SU-DHL-6 (cell line): ENCODE results near the gene SLC17A8.
"Not testable (repeated sequence)": the region's sequence is repeated elsewhere in the genome, so short reads cannot be mapped to it uniquely, and the experiment has no call there.

Experiments used
- H2AFZ ChIP-seq: fragments of 200-600 bp; sonication (generic); 2 replicates; pipeline ENCODE4 v1.6.1; 2014; ENCODE audit warnings: low read depth, mild to moderate bottlenecking, moderate library complexity, mixed read lengths, antibody characterized with exemption, low read length; ENCODE audit not compliant: severe bottlenecking
- H3F3A ChIP-seq: fragments of 200-600 bp; shearing (Covaris generic); 2 replicates; pipeline ENCODE4 v1.6.0; 2016; ENCODE audit warnings: antibody characterized with exemption, mild to moderate bottlenecking; ENCODE audit not compliant: insufficient read depth
- H3K27ac ChIP-seq: fragments of 200-600 bp; sonication (generic); 2 replicates; pipeline ENCODE4 v1.5.1; 2016; ENCODE audit warnings: low read depth, mild to moderate bottlenecking, low read length, moderate library complexity, mixed read lengths
- H3K27me3 ChIP-seq: fragments of 200-600 bp; sonication (generic), shearing (Covaris generic); 2 replicates; pipeline ENCODE4 v1.6.0; 2014; ENCODE audit warnings: mild to moderate bottlenecking, low read length
- H3K36me3 ChIP-seq: fragments of 200-600 bp; sonication (generic); 2 replicates; pipeline ENCODE4 v1.6.1; 2014; ENCODE audit warnings: mild to moderate bottlenecking, low read length, mixed read lengths
- H3K4me2 ChIP-seq: fragments of 300-600, 200-600 bp; shearing (Covaris generic), sonication (generic); 2 replicates; pipeline ENCODE4 v1.6.0; 2014; ENCODE audit warnings: low read length, low read depth, mild to moderate bottlenecking; ENCODE audit not compliant: poor library complexity, severe bottlenecking
- H3K4me3 ChIP-seq: fragments of 200-600 bp; sonication (generic); 2 replicates; pipeline ENCODE4 v1.5.1; 2014; ENCODE audit warnings: antibody characterized with exemption, low read length, mild to moderate bottlenecking, mixed read lengths; ENCODE audit not compliant: insufficient read depth, poor library complexity, severe bottlenecking
- H3K79me2 ChIP-seq: fragments of 200-600 bp; sonication (generic); 2 replicates; pipeline ENCODE4 v1.6.1; 2014; ENCODE audit warnings: mild to moderate bottlenecking, low read length, moderate library complexity; ENCODE audit not compliant: insufficient read depth
- H3K9ac ChIP-seq: fragments of 200-600 bp; sonication (generic); 2 replicates; pipeline ENCODE4 v1.7.0; 2014; ENCODE audit warnings: mild to moderate bottlenecking, low read length
- H3K9me2 ChIP-seq: fragments of 200-600 bp; sonication (generic); replicated peaks from 2 replicates; pipeline ENCODE4 v1.6.1; 2014; ENCODE audit warnings: low read length; ENCODE audit not compliant: insufficient read depth
- H3K9me3 ChIP-seq: fragments of 200-600 bp; sonication (generic); 2 replicates; pipeline ENCODE4 v1.6.1; 2014; ENCODE audit warnings: low read length, mixed read lengths; ENCODE audit not compliant: insufficient read depth
- H4K20me1 ChIP-seq: fragments of 200-600 bp; sonication (generic); 2 replicates; pipeline ENCODE4 v1.6.1; 2014; ENCODE audit warnings: low read depth, mild to moderate bottlenecking, antibody characterized with exemption, low read length, moderate library complexity, mixed read lengths
- CTCF ChIP-seq: fragments of 200-600 bp; sonication (generic); IDR thresholded peaks from one replicate; pipeline ENCODE4 v1.5.1; 2017; ENCODE audit warnings: antibody characterized with exemption, mild to moderate bottlenecking, low read length, moderate library complexity; ENCODE audit not compliant: insufficient read depth, poor library complexity, severe bottlenecking
- EZH2phosphoT487 ChIP-seq: fragments of 200-600 bp; sonication (generic), shearing (Covaris generic); conservative IDR thresholded peaks from 2 replicates; pipeline ENCODE4 v1.6.1; 2018; ENCODE audit warnings: mild to moderate bottlenecking, antibody characterized with exemption, low read length, moderate library complexity, mixed read lengths

The SLC17A8 gene

GRCh38 chr12:100356644-100357223 lies at the start of gene SLC17A8:
Gene SLC17A8 (plus strand): TSS chr12:100357074. CDS start chr12:100357392, 318 bp downstream.
- H3K4me3 ChIP-seq = no peak within 1 kb of the TSS
- H3K4me2 ChIP-seq = no peak within 1 kb of the TSS
- no peaks in the 10 kb centered on the region for H3K9me3 ChIP-seq
- no peaks in the 10 kb centered on the region for H3K36me3 ChIP-seq
- no peaks in the 10 kb centered on the region for H3K27me3 ChIP-seq
- H3K9ac ChIP-seq = no peak within 1 kb of the TSS
- TF ChIP-seq EZH2phosphoT487 (no peak), CTCF (no peak)
- no peak within 1 kb of the TSS for H3K27ac ChIP-seq
- H3K9me2 ChIP-seq = no peaks in the 10 kb centered on the region
- H2AFZ ChIP-seq = no peak within 1 kb of the TSS
- no peaks in the 10 kb centered on the region for H3K79me2 ChIP-seq
- no peaks in the 10 kb centered on the region for H3F3A ChIP-seq
- no peaks in the 10 kb centered on the region for H4K20me1 ChIP-seq

- not testable (repeated sequence) for H3K79me2 ChIP-seq, H3K27me3 ChIP-seq, H3K4me2 ChIP-seq, H3F3A ChIP-seq, H4K20me1 ChIP-seq, H2AFZ ChIP-seq, H3K4me3 ChIP-seq, H3K9me2 ChIP-seq, H3K9me3 ChIP-seq, H3K27ac ChIP-seq, H3K9ac ChIP-seq, H3K36me3 ChIP-seq
Measured at GRCh38 chr12:100308138-100308537, 48.7 kb upstream of the SLC17A8 start.

- no peak overlapping the region for H2AFZ ChIP-seq
- peaks cover 7% of the 10 kb centered on the region; the same call in 1 of the 2 replicates for H3K36me3 ChIP-seq
- H3K27ac ChIP-seq = no peak overlapping the region
- H3K79me2 ChIP-seq = no peaks in the 10 kb centered on the region
- no peak for TF ChIP-seq EZH2phosphoT487
- no peak for TF ChIP-seq CTCF
- H3K9ac ChIP-seq = no peak overlapping the region
- H3K4me2 ChIP-seq = no peak overlapping the region
- no peaks in the 10 kb centered on the region for H3K9me2 ChIP-seq
- H3K9me3 ChIP-seq = no peaks in the 10 kb centered on the region
- H3K27me3 ChIP-seq = no peaks in the 10 kb centered on the region
- no peaks in the 10 kb centered on the region for H3F3A ChIP-seq
- H4K20me1 ChIP-seq = no peaks in the 10 kb centered on the region
- no peak overlapping the region for H3K4me3 ChIP-seq
Measured at GRCh38 chr12:100311317-100311716, 45.6 kb upstream of the SLC17A8 start.

- H3K27ac ChIP-seq = no peak overlapping the region
Measured at GRCh38 chr12:100317371-100317770, 39.5 kb upstream of the SLC17A8 start.

More at GRCh38 chr12:100317371-100317770, 39.5 kb upstream of the SLC17A8 start:
- H4K20me1 ChIP-seq = no peaks in the 10 kb centered on the region
- H3K9me2 ChIP-seq = no peaks in the 10 kb centered on the region
- H3K79me2 ChIP-seq = no peaks in the 10 kb centered on the region
- no peak overlapping the region for H3K4me2 ChIP-seq
- no peak overlapping the region for H2AFZ ChIP-seq
- H3K27me3 ChIP-seq = no peaks in the 10 kb centered on the region
- no peak overlapping the region for H3K4me3 ChIP-seq
- H3K9ac ChIP-seq = no peak overlapping the region
- TF ChIP-seq EZH2phosphoT487 (no peak), CTCF (no peak)
- H3K36me3 ChIP-seq = peaks cover 4% of the 10 kb centered on the region; the same call in 1 of the 2 replicates
- H3F3A ChIP-seq = no peaks in the 10 kb centered on the region
- H3K9me3 ChIP-seq = no peaks in the 10 kb centered on the region
